H1 (cell line): ENCODE measurements around the gene PJA1. TPM values are rescaled to one million over a fixed set of nuclear protein-coding genes. Genes with fewer than 3 reads are reported as not detected.

Experiments used
- CTCF ChIA-PET: fragments of 300-600 bp; sonication (Branson Sonifier 250); formaldehyde crosslinking; loops from one replicate; lab custom pipeline; 2021; ENCODE audit not compliant: partially characterized antibody; lab: Charles Lee
- POLR2A ChIA-PET: fragments of 300-600 bp; sonication (Branson Sonifier 250); formaldehyde crosslinking; loops from one replicate; lab custom pipeline; 2021; ENCODE audit warnings: inconsistent platforms; ENCODE audit not compliant: partially characterized antibody; lab: Charles Lee
- DNase-seq, 2 experiments: peaks; one replicate each; pipeline versions ENCODE4 v3.0.0 to v3.0.0-alpha.2; 2010 to 2022; ENCODE audit warnings: low spot score in 2 of 2, low read depth in 1 of 2, mixed read lengths in 1 of 2
- FAIRE-seq: peaks from 2 replicates; lab custom pipeline; 2011; peaks lifted over from hg19 to GRCh38; lab: Jason Lieb, UNC
- H2AFZ ChIP-seq: 2 replicates; pipeline ENCODE4 v1.8.1; 2012; ENCODE audit warnings: low read length, inconsistent platforms
- H2AK5ac ChIP-seq: 2 replicates; pipeline ENCODE4 v1.6.1; 2013; ENCODE audit warnings: low read depth, low read length
- H2BK120ac ChIP-seq: replicated peaks from 2 replicates; pipeline ENCODE3; 2013; ENCODE audit warnings: low read depth, low read length, inconsistent platforms
- H2BK12ac ChIP-seq: 2 replicates; pipeline ENCODE4 v1.6.1; 2013; ENCODE audit warnings: low read depth, low read length
- H2BK15ac ChIP-seq: 2 replicates; pipeline ENCODE4 v1.6.1; 2013; ENCODE audit warnings: low read length
- H2BK20ac ChIP-seq: 2 replicates; pipeline ENCODE4 v1.6.1; 2013; ENCODE audit warnings: low read length
- H2BK5ac ChIP-seq: 2 replicates; pipeline ENCODE4 v1.6.1; 2013; ENCODE audit warnings: low read depth, low read length
- H3K14ac ChIP-seq: 2 replicates; pipeline ENCODE4 v1.6.1; 2013; ENCODE audit warnings: inconsistent platforms; ENCODE audit not compliant: insufficient read length
- H3K18ac ChIP-seq: 2 replicates; pipeline ENCODE4 v1.6.1; 2013; ENCODE audit warnings: low read length; ENCODE audit errors: extremely low read depth
- H3K23ac ChIP-seq: 2 replicates; pipeline ENCODE4 v1.6.1; 2013; ENCODE audit warnings: inconsistent platforms; ENCODE audit not compliant: insufficient read length
- H3K23me2 ChIP-seq: 2 replicates; pipeline ENCODE4 v1.6.1; 2013; ENCODE audit warnings: low read depth, low read length
- H3K27ac ChIP-seq: 2 replicates; pipeline ENCODE4 v1.6.1; 2011; ENCODE audit warnings: low read depth, low read length, inconsistent platforms
- H3K27me3 ChIP-seq, 4 experiments: replicated peaks in 1 of 4; 1 replicate in 1 of 4; 2 replicates in 3 of 4; pipeline versions ENCODE4 v1.6.1 to v1.8.1; 2011 to 2013; ENCODE audit warnings: low read length in 3 of 4, mild to moderate bottlenecking in 3 of 4, inconsistent platforms in 2 of 4, mixed read lengths in 2 of 4, moderate library complexity in 1 of 4; ENCODE audit not compliant: control insufficient read depth in 3 of 4, insufficient read depth in 3 of 4; ENCODE audit errors: extremely low read depth in 1 of 4
- H3K36me3 ChIP-seq, 4 experiments: 2 replicates each; pipeline versions ENCODE4 v1.6.1 to v1.8.1; 2011 to 2013; ENCODE audit warnings: mild to moderate bottlenecking in 4 of 4, low read length in 3 of 4, moderate library complexity in 2 of 4, control low read depth in 1 of 4, inconsistent platforms in 1 of 4; ENCODE audit not compliant: insufficient read depth in 4 of 4, control insufficient read depth in 2 of 4
- H3K4ac ChIP-seq: replicated peaks from 2 replicates; pipeline ENCODE3; 2013; ENCODE audit warnings: low read length, low read depth, mixed read lengths, inconsistent platforms; ENCODE audit not compliant: insufficient read length
- H3K4me1 ChIP-seq, 4 experiments: replicated peaks in 1 of 4; 1 replicate in 1 of 4; 2 replicates in 3 of 4; pipeline versions ENCODE4 v1.6.1 to v1.8.1; 2011 to 2013; ENCODE audit warnings: low read length in 3 of 4, inconsistent platforms in 2 of 4, mixed read lengths in 1 of 4; ENCODE audit not compliant: insufficient read depth in 4 of 4, control insufficient read depth in 3 of 4
- H3K4me2 ChIP-seq, 2 experiments: 2 replicates each; pipeline versions ENCODE4 v1.6.1 to v1.8.1; 2011 to 2013; ENCODE audit warnings: low read depth in 2 of 2, low read length in 2 of 2, control low read depth in 1 of 2, inconsistent platforms in 1 of 2, mild to moderate bottlenecking in 1 of 2; ENCODE audit not compliant: insufficient read depth in 1 of 2
- H3K4me3 ChIP-seq, 4 experiments: fragments of 200-600, 300-600 bp in 1 of 4; sonication (generic), shearing (Covaris generic), sonication (Bioruptor Twin) in 1 of 4; 2 replicates each; pipeline versions ENCODE4 v1.5.1 to v1.8.1; 2011 to 2016; ENCODE audit warnings: low read length in 4 of 4, low read depth in 3 of 4, control low read depth in 2 of 4, inconsistent platforms in 2 of 4, mild to moderate bottlenecking in 2 of 4, mixed read lengths in 1 of 4, moderate library complexity in 1 of 4; ENCODE audit not compliant: insufficient read depth in 2 of 4; ENCODE audit errors: extremely low read depth in 1 of 4
- H3K56ac ChIP-seq: replicated peaks from 2 replicates; pipeline ENCODE3; 2013; ENCODE audit warnings: low read depth, mild to moderate bottlenecking, mixed read lengths, low read length, inconsistent platforms; ENCODE audit not compliant: insufficient read length
- H3K79me1 ChIP-seq: 2 replicates; pipeline ENCODE4 v1.6.1; 2013; ENCODE audit warnings: low read depth, low read length, control low read depth
- H3K79me2 ChIP-seq, 2 experiments: 2 replicates each; pipeline versions ENCODE4 v1.6.1 to v1.8.1; 2012 to 2013; ENCODE audit warnings: low read length in 2 of 2, mild to moderate bottlenecking in 2 of 2, inconsistent platforms in 1 of 2; ENCODE audit not compliant: insufficient read depth in 2 of 2, control insufficient read depth in 1 of 2
- H3K9ac ChIP-seq, 4 experiments: replicated peaks in 1 of 4; 1 replicate in 1 of 4; 2 replicates in 3 of 4; pipeline versions ENCODE4 v1.6.1 to v1.8.1; 2011 to 2013; ENCODE audit warnings: low read depth in 3 of 4, low read length in 3 of 4, control low read depth in 2 of 4, mild to moderate bottlenecking in 2 of 4, moderate library complexity in 2 of 4, inconsistent platforms in 1 of 4; ENCODE audit errors: extremely low read depth in 1 of 4
- H3K9me3 ChIP-seq, 2 experiments: 2 replicates each; pipeline versions ENCODE4 v1.6.1 to v1.8.1; 2012 to 2013; ENCODE audit warnings: mild to moderate bottlenecking in 2 of 2, moderate library complexity in 2 of 2, control low read depth in 1 of 2, inconsistent platforms in 1 of 2, low read depth in 1 of 2, low read length in 1 of 2, mixed read lengths in 1 of 2; ENCODE audit not compliant: insufficient read depth in 2 of 2
- H4K20me1 ChIP-seq, 2 experiments: replicated peaks in 1 of 2; 2 replicates each; pipeline versions ENCODE3 to v1.8.1; 2011 to 2013; ENCODE audit warnings: inconsistent platforms in 2 of 2, low read length in 2 of 2, mild to moderate bottlenecking in 1 of 2; ENCODE audit not compliant: insufficient read depth in 2 of 2, control insufficient read depth in 1 of 2
- H4K5ac ChIP-seq: 2 replicates; pipeline ENCODE4 v1.6.1; 2013; ENCODE audit warnings: low read length, low read depth, mixed read lengths, inconsistent platforms; ENCODE audit not compliant: insufficient read length
- H4K8ac ChIP-seq: 2 replicates; pipeline ENCODE4 v1.8.0; 2013; ENCODE audit warnings: mild to moderate bottlenecking, moderate library complexity, low read length, inconsistent platforms; ENCODE audit not compliant: insufficient read depth; ENCODE audit errors: extremely low read depth
- H4K91ac ChIP-seq: replicated peaks from 2 replicates; pipeline ENCODE3; 2013; ENCODE audit warnings: low read length, mixed read lengths, inconsistent platforms; ENCODE audit not compliant: insufficient read length
- BCL11A ChIP-seq, 2 experiments: IDR thresholded peaks; one replicate each; pipeline ENCODE4 v1.6.1; 2011; ENCODE audit warnings: low read depth in 2 of 2, low read length in 2 of 2, mild to moderate bottlenecking in 2 of 2
- PHF8 ChIP-seq: fragments of 200-600 bp; sonication (generic); conservative IDR thresholded peaks from 2 replicates; pipeline ENCODE4 v1.7.1; 2012; ENCODE audit warnings: low read depth, mild to moderate bottlenecking, inconsistent platforms, low read length, moderate library complexity
- RBBP5 ChIP-seq: IDR thresholded peaks from 2 replicates; pipeline ENCODE4 v1.7.1; 2012; ENCODE audit warnings: low read depth, mild to moderate bottlenecking, inconsistent platforms, low read length, moderate library complexity, borderline replicate concordance
- SIX5 ChIP-seq: IDR thresholded peaks from 2 replicates; pipeline ENCODE4 v1.6.1; 2011; ENCODE audit warnings: mild to moderate bottlenecking, low read depth, low read length
- WGBS, 2 experiments: shearing (Covaris generic) in 1 of 2; methylation state at CpG; one replicate each; pipeline versions ENCODE4 v1.1.6 to v1.1.7; 2013 to 2015; ENCODE audit warnings: low lambda C conversion rate in 2 of 2, mixed read lengths in 2 of 2, inconsistent platforms in 1 of 2, low coverage in 1 of 2, missing lambda C conversion rate in 1 of 2; ENCODE audit not compliant: insufficient replicate concordance in 2 of 2, insufficient coverage in 1 of 2, insufficient read length in 1 of 2; ENCODE audit errors: extremely low coverage in 1 of 2, missing lambda C conversion rate in 1 of 2; 5-methylcytosine and 5-hydroxymethylcytosine counted together
- polyA plus RNA-seq, 7 experiments: library from polyadenylated mRNA; depleted of rRNA in 3 of 7; stranded (reverse) in 5 of 7; unstranded in 2 of 7; fragments of >200 nt in 5 of 7; fragments of 200-250 nt in 2 of 7; gene quantifications; 1 replicate in 5 of 7; 2 replicates in 1 of 7; 4 replicates in 1 of 7; pipeline versions ENCODE4 v1.2.1 to v1.2.3, GENCODE V29; 2011 to 2013; ENCODE audit warnings: missing spikeins in 2 of 7, mixed read lengths in 2 of 7
- total RNA-seq: library from RNA; stranded (reverse); fragmentation: NEBNext Ultra II Directional; extraction: Animal tissue kit (Norgen Biotek cat#: 25700); gene quantifications from 2 replicates; pipeline ENCODE4 v1.2.1, GENCODE V29; 2021

PJA1 gene
- total and polyA plus RNA-seq, 2 of the 8 experiments (the other 6 are each of a cell fraction or from before 2014, with no cell fraction given) = 25.7 to 37.0 TPM

GRCh38 chrX:69150281-69150960, 14.8 kb downstream of the PJA1 start:
- peak overlapping the region; percentile 83; the same call in 1 of the 2 replicates for H4K8ac ChIP-seq
- peaks cover 1% of the 10 kb centered on the region; the same call in 1 of the 2 replicates for H3K23me2 ChIP-seq
- H3K56ac ChIP-seq = peak overlapping the region; percentile 79
- H3K4me3 ChIP-seq = peak overlapping the region in 2 of 4 experiments; percentile 22 to 49; a peak in 5 of 8 replicates
- H2BK15ac ChIP-seq = no peak overlapping the region
- FAIRE-seq = peak; percentile 78
- no peak overlapping the region for H3K4ac ChIP-seq
- H2BK12ac ChIP-seq = peak overlapping the region; percentile 84; the same call in 1 of the 2 replicates
- no peaks in the 10 kb centered on the region for H3K27me3 ChIP-seq
- ChIA-PET POLR2A (interaction anchor here (0.8 to 2.4 kb wide), 5 partner anchors 9 to 321 kb away, joined by 3 to 13 read pairs (median 4); partner anchors contain the start of genes EFNB1 and PJA1), CTCF (interaction anchor here (1.8 kb wide), 1 partner anchor 72 kb away, joined by 9 read pairs; no protein-coding TSS in a partner anchor)
- 0 out of 2 replicates have a peak overlapping the region, but pooled peaks have one; percentile 39 for H2AK5ac ChIP-seq
- TF ChIP-seq BCL11A (IDR thresholded peaks at IDR 0.05; ENCODE audit: low read depth in 2 of 2, low read length in 2 of 2) (no peak), RBBP5 (0 out of 2 replicates have a peak, but pooled peaks have one; percentile 46), SIX5 (no peak), PHF8 (no peak)
- TF ChIP-seq, all 59 proteins: peak for 1
- Histone ChIP-seq H3K36me3 (no peaks in the 10 kb centered on the region), H3K79me1 (no peaks in the 10 kb centered on the region), H2BK20ac (no peak overlapping the region), H3K9ac (peak overlapping the region in 3 of 4 experiments; percentile 8 to 34 (median 30); a peak in 3 of 7 replicates), H3K9me3 (no peaks in the 10 kb centered on the region), H2BK120ac (peak overlapping the region; percentile 87), H4K20me1 (no peaks in the 10 kb centered on the region), H3K4me2 (peak overlapping the region; percentile 65 to 75), H3K79me2 (no peaks in the 10 kb centered on the region), H3K4me1 (peaks cover 4 to 24% (median 17%) of the 10 kb centered on the region in 4 experiments; a peak in 6 of 7 replicates), H3K18ac (peak overlapping the region; percentile 93), H3K14ac (no peak overlapping the region), H3K27ac (peak overlapping the region; percentile 85), H3K23ac (no peak overlapping the region), H2AFZ (no peak overlapping the region), H4K91ac (peak overlapping the region; percentile 91), H2BK5ac (peak overlapping the region; percentile 98), H4K5ac (peak overlapping the region; percentile 83)
- DNase-seq = no peak
- 20% methylated on average over 8 of the region's 12 CpGs; no CpG with 5 or more reads in 1 of the 2 experiments for WGBS, 2 experiments
